Stimulated activated CD8-positive, alpha-beta memory T cell treated with anti-CD3 and anti-CD28 coated beads, Interleukin-15, amount 100 ng/mL, for 48 hours (primary cell): ENCODE data around the gene MLC1.

Experiments
- DNase-seq, 2 donors: peaks; one replicate each; pipeline ENCODE4 v3.0.0-alpha.2; 2020; ENCODE audit warnings: low read depth in 2 of 2

MLC1 gene

GRCh38 chr22:50016308-50016987 lies 68.8 kb downstream of the MLC1 start:
- DNase-seq: no peak

- no peak for DNase-seq
Observed at GRCh38 chr22:50015451-50016307, 69.5 kb downstream of the MLC1 start.

- DNase-seq: no peak
Observed at GRCh38 chr22:50014655-50015401, 70.4 kb downstream of the MLC1 start.

- no peak for DNase-seq
Observed at GRCh38 chr22:50014053-50014501, 71.1 kb downstream of the MLC1 start.

GRCh38 chr22:50012211-50013181 lies 72.7 kb downstream of the MLC1 start, which contains the start of gene IL17REL:
IL17REL (minus strand) TSS chr22:50012765; CDS start chr22:50012646, 119 bp downstream.
- DNase-seq: no peak

GRCh38 chr22:50011447-50012210 lies 73.6 kb downstream of the MLC1 start:
- no peak for DNase-seq

GRCh38 chr22:50010676-50011446 lies 74.4 kb downstream of the MLC1 start:
- no peak for DNase-seq

- no peak for DNase-seq
Observed at GRCh38 chr22:50009765-50010675, 75.2 kb downstream of the MLC1 start.
